GM19324 (cell line): ENCODE data around the gene PCSK5.
"Not testable (repeated sequence)": the region's sequence is repeated elsewhere in the genome, so short reads cannot be mapped to it uniquely, and the experiment has no call there.

Experiments used
- ATAC-seq: cut with Tn5 transposase; IDR thresholded peaks from one replicate; pipeline ENCODE4 v1.9.1; 2021; ENCODE audit warnings: mild to moderate bottlenecking, moderate library complexity; ENCODE audit not compliant: unreplicated experiment, low FRiP score

Gene PCSK5

DNA sequence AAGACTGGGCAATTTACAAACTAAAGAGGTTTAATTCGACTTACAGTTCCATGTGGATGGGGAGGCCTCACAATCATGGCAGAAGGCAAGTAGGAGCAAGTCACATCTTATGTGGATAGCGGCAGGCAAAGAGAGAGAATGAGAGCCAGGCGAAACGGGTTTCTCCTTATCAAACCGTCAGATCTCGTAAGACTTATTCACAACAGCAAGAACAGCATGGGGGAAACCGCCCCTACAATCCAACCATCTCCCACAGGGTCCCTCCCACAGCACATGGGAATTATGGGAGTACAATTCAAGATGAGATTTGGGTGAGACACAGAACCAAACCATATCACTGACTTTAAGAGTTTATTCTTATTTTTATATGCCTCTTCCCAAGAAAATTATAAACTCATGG, 443.5 kb downstream of the PCSK5 start:
- ATAC-seq: no peak

DNA sequence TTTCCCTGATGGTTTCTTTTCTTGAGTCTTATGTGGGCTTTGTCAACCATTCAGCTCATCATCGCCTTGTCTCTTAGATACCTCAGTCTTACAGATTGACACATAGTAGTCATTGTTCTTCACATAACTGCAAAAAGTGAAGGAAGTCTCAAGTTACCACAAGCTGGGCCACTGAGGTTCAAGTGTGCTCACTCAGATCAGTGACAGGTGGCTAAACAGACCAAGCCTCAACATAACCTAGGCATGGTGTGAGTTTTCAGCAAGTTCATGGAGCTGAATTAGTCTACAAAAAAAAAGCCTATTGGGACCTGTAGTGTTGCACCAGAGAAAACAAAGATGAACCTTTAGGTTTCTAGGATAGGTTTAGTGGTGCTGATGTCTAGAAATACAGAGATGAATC, 445.6 kb downstream of the PCSK5 start:
- no peak for ATAC-seq

DNA sequence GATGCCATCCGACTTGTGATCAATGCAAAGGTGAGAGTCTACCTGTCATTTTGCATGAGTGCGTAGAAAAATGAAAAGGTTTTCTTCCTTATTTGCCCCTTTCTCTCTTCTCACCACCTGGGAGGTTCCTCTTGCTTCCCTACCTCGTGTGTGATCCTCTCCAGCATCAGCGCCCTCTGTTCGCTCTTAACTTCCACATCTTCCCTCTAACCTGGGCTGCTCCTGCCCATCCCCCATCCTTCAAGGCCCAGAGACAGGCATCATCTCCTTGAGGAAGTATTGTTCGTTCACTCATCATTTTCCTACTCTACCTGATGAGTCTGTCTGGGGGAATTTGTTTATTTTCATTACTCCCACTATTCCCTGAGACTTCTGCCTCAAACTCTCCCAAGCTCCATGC, 447.9 kb downstream of the PCSK5 start:
- no peak for ATAC-seq

DNA sequence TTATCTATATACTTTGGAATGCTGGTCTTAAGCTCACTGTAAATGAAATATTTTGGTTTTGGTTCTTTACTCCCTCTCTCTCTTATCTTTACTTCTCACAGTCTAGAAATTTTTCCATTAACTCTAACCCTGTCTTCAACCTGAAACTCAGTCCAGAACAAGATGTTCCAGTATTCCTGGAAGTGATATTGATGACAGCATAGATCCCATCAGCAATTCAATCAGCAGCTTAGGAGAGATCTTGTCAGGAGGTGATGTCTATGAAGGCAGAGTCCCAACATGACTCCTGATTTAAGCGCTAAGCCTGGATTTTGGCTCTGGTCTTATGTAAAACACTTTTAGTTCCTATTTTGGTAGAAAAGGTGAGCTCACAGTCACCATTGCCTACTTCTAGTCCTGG, 451.1 kb downstream of the PCSK5 start:
- ATAC-seq: no peak

DNA sequence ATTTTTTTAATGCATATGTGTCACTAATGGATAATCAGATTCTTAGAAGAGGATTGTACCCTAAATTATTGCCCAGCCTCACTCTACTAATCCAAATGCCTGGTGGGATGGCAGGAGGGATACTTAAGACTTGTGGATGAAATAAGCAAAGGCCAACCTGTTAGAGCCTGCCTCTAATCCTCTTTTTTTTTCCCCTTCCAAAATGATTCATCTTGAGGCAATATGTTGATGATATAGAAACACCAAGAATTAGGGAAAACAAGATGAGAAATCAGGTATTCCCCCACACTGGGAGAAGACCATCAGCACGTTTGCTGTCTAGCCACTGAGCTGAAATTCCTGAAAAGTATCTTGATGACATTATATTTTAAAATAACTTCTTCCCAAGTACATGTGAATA, 451.7 kb downstream of the PCSK5 start:
- no peak for ATAC-seq

DNA sequence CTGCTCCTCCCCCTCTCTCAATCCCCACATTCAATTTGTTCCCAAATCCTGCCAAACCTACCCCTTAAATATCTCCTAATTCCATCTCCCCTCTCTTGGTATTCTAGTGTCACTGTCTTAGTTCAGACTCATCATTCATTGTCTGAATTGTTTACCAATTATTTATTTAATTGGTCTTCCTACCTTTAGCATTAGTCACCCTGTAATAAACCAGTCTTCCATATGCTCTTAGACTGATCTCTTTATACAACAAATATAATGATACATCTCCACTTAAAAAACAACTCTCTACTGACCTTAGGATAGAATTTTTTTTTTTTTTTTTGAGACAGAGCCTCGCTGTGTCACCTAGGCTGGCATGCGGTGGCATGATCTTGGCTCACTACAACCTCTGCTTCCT, 452.4 kb downstream of the PCSK5 start:
- no peak for ATAC-seq

DNA sequence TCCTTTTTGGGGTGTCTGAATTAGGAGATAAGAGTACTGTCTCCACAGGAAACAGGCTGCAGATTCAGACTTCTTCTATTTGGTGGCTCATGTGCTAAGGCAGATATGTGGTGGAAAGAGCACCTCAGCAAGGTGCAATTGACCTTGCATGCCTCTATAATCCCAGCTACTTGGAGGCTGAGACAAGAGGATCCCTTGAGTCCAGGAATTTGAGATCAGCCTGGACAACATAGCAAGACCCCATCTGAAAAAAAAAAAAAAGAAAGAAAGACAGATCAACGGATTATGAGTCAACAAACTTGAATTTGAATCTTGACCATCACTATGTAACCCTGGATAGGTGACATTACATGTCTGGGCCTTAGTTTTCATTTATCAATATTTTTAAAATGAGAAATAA, 459.4 kb downstream of the PCSK5 start:
- ATAC-seq: no peak

DNA sequence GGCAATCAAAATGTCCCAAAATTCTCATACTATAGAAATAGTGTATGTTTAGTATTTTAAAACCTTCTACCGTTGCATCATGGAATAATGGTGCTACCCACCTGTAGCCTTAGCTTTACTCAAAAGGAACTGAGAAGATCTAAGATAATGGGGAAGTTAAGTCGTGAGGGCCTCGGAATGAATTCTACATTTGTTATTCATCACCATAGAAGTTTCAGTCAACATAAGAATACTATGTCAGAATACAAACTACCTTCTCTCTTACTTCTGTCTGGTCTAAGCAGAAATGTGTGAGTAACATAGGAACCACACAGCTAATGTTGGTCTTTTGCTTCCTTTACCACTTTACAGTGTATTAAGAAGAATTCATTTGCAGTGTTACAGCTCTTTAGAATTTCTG, 460.5 kb downstream of the PCSK5 start:
- ATAC-seq: no peak

DNA sequence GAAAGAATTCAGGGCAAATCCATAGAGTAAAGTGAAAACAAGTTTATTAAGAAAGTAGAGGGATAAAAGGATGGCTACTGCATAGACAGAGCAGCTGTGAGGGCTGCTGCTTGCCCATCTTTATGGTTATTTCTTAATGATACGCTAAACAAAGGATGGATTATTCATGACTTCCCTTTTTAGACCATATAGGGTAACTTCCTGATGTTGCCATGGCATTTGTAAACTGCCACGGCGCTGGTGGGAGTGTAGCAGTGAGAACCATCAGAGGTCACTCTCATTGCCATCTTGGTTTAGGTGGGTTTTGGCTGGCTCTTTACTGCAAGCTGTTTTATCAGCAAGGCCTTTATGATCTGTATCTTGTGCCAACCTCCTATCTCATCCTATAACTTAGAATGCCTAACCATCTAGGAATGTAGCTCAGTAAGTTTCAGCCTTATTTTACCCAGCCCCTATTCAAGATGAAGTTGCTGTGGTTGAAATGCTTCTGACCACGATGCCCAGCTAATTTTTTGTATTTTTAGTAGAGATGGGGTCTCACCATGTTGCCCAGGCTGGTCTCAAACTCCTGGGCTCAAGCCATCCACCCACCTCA, 461.6 kb downstream of the PCSK5 start:
- ATAC-seq: no peak

DNA sequence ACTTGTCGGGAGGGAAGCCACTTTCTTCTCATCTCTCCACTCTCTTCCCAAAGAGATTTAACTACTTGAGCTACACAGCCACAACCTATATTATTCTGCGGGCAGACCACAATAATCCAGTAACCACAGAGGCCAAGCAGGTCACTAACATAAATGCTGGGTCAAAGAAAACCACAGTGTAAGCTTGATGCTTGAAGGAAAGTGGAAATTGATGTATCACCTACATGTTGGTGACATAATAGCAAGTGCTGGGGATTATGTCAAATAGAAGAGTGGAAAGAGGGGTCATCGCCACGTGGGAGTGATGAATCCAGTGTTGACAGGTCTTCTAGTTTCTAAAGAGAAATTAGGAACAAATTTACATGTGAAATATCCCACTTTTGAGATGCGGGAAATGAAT, 462.8 kb downstream of the PCSK5 start:
- no peak for ATAC-seq

DNA sequence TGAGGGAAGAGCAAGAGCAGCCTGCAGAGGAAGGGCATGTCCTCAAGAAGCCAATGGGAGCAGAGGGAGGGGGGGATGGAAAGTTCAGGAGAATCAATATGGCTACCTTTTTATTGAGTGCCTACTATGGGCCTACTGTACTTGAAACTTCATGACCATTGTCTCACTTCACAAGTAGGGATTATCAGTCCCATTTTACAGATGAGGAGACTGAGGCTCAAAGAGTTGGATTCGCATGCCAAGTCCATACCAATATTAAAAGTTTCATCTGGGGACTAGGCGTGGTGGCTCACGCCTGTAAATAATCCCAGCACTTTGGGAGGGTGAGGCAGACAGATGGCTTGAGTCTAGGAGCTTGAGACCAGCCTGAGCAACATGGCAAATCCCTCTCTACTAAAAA, 463.7 kb downstream of the PCSK5 start:
- ATAC-seq: no peak

DNA sequence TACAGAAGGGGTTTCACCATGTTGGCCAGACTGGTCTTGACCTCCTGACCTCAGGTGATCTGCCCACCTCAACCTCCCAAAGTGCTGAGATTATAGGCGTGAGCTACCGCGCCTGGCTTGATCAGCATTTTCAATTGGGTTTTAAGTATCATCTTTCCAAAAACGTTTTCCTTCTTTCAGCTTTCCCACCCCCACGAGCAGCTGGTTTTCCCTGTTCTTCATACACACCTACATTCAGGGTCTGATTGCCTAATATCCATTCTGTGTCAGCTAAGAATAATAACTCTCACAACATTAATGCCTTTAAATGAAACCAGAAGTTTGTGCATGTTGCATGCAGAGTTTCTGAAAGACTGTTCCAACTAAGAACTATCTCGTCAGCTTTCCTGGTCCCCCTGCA, 465.4 kb downstream of the PCSK5 start:
- no peak for ATAC-seq

DNA sequence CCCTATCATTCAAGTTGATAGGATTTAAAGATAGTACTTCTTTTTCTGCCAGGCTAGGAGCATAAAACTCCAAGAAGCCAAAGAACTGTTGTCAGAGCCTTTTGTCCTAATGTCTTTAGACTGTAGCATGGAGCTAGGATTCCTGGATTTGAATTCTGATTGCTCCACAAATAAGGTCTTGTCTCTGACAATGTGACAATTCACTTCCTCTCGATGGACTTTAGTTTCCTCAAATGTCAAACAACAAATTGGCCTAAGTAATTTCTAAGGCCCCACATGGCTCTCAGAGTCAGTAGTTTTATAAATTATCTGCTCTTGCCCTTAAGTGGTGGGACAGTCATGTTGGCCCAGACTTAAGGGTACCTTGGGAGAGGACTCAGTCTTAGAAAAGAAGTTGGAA, 467.1 kb downstream of the PCSK5 start:
- ATAC-seq: no peak

DNA sequence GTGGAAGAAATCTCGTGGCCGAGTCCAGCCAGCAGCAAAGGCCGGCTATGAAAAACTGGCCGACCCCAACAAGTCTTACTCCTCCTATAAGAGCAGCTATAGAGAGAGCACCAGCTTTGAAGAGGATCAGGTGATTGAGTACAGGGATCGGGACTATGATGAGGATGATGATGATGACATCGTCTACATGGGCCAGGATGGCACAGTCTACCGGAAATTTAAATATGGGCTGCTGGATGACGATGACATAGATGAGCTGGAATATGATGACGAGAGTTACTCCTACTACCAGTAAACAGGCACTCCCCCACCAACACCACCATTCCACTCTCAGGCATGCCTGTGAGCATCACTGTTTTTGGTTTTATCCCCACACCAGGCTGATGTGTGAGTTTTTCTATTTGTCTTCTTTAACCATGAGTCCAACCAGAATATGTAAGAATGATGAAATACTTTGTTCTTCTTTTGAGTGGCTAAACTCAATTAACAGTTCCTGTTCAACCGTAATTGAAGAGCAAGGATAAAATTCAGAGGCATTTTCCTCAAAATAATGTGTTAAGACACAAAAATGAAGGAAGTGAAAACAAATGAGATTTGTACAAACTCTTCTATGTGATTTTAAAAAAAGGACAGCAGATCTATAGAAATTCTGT, 468.3 kb downstream of the PCSK5 start:
- no peak for ATAC-seq

DNA sequence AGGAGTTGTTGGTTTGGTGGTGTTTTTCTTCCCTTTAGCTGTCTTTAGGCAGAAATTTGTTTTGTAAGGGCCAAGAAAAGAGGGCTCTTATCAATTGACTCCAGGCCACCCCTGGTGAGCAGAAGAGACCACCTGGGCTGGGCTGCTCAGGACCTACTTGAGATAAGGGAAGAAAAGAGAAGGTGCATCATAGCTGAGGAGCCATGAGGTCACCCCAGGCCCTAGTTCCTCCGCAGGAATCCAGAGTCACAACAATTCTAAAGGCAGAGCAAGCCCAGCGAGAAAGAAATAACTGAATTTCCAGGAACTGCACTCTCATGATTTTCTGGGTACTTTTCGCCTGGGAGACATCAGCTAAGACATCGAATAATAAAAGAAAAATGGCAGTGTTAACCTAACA, 468.9 kb downstream of the PCSK5 start:
- ATAC-seq: no peak

DNA sequence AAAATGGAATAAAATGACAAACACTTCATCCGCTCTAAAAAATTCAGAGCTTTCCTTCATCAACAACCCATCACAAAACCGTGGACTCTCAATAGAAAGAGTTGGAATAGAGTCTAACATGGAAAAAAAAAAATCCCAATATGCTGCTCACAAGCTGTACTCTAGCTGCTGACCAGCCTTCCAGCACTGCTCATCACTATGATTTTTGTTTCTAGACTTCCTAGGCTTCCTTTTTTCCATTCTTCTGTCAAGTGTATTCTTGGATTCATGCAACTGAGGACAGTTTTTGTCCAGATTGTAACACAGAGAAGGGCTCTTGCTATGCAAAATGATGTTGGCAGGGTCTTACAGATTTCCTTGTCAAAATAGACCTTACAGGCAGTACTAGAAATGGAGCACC, 469.3 kb downstream of the PCSK5 start:
- no peak for ATAC-seq

DNA sequence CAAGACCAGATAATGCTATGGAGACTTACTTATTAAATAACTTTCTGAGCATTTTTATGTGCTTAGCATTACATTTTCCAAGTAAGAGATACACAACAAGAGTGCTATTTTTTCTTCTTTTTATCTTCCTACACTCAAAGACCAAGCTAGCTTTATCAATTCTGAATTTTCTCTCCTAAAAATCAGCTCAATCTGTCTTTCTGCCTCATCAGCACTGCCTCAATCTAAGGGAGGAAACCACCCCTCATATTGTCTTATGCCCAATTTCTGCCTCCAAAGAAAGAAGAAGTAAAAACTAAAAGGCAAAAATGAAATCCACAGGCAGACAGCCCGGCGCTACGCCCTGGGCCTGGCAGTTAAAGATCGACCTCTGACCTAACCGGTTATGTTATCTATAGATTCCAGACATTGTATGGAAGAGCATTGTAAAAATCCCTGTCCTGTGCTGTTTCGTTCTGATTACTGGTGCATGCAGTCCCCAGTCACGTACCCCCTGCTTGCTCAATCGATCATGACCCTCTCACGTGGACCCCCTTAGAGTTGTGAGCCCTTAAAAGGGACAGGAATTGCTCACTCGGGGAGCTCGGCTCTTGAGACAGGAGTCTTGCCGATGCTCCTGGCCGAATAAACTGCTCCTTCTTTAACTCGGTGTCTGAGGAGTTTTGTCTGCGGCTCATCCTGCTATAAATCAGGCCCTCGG, 472.0 kb downstream of the PCSK5 start:
- ATAC-seq: not testable (repeated sequence)

DNA sequence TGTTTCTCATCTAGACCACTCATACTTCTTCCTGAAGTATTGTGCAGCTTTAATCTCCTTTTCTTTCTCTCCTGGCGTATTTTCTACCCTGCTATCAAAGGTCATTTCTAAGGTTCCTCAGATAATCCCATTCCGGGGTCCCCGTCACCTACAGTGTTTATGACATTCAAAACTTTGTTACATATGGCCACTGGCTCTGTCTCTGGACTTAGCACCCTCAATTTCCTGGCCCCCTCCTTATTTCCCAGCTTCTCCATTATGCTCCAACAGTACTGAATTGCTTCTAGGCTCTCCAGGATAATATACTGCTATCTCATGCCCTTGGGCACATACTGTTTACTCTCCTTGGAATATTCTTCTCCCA, 472.5 kb downstream of the PCSK5 start:
- ATAC-seq: no peak

DNA sequence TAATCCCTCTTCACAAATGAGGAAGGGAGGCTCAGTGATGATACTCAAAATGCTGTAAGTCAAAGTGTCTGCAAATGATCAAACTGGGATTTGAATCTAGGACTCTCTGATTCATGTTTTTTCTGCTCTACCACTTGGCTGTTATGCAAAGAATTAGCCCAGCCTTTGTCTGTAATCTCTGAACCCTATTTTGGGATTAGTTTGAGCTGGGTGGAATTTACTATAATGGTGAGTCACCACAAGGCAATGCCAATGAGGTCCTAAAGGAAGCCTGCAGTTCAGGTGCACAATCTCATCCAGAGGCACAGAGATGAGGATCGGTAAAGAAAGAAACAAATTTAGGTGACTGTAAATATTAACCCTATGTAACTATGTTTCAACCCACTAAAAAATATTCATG, 474.6 kb downstream of the PCSK5 start:
- ATAC-seq: no peak

DNA sequence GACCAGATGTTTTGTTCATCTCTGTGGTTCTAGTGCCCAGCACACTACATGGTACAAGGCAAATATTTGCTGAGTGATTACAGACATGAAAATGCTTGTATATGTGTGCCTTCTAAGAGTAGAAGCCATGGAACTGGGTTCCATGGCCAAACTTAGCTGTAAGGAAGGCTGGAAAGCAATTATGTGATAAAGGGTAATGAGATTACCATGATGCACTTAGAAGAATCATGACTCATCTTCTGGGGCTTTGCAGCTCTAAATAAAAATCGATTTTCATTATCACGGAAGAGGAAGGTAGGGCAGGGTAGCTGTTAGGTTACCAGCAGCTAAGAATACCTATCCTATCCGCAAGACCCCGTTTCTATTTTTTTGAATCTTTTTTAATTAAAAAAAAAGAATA, 475.8 kb downstream of the PCSK5 start:
- ATAC-seq: no peak

DNA sequence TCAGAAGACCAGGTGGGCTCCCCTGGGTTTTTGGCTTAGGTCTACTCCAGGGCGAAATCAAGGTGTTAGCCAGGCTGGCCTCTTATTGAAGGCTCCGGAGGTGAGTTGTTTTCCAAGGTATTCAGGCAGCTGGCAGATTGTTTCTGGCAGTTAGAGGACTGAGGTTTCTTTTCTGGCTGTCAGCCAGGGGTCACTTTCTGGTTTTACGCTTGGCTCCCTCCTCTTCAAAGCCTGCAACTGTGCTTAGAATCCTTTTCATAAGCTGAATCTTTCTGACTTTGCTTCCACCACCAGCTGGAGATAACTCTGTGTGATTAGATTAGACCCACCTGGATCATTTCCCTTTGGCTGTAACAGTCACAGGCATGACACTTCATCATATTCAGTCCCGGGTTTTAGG, 479.1 kb downstream of the PCSK5 start:
- ATAC-seq: no peak

DNA sequence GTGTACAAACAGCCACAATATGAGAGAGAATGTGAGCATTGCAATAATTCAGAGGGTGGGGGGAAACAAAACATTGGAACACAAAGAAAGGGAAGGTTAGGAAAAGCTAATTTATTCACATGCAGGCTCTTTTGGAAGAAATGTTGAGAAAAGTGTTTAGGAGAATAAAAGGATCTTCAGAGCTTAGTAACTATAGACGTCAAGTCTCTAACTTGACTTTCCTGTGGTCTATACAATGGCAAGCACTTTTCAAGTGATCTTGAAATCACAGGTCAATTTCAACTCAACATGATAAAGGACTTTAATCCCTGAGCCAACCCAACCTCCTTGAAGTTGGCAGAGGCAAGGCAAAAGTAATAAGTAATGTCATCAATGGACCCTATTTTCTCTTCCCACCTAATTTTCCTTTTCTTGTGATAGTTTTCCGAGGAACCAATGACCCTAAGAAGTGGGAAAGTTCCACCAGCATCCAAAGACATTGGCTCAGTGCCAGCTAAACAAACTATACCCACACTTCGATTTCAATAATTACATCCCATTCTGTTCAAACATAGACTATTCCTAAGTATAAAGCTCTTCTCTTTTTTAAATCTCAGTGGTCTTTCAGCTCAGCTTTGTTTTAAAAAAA, 480.0 kb downstream of the PCSK5 start:
- ATAC-seq: no peak
